NCI-H128 (cell line): ENCODE measurements around the gene CALY.
"Not testable (repeated sequence)": the region's sequence is repeated elsewhere in the genome, so short reads cannot be mapped to it uniquely, and the experiment has no call there.

Source experiments
- DNase-seq: peaks from one replicate; lab custom pipeline; 2025; ENCODE audit not compliant: unreplicated experiment; lab: John Stamatoyannopoulos, UW

Gene CALY

GRCh38 chr10:133336577-133337369 is at the start of gene CALY:
Gene CALY (minus strand): TSS chr10:133336896. CDS start chr10:133328989, 7,907 bp downstream.
- no peak for DNase-seq

- DNase-seq: no peak
Observed at GRCh38 chr10:133385214-133385613, 48.5 kb upstream of the CALY start.

- no peak for DNase-seq
Observed at GRCh38 chr10:133384071-133384470, 47.4 kb upstream of the CALY start.

GRCh38 chr10:133383551-133383950 is 46.9 kb upstream of the CALY start:
- no peak for DNase-seq

- no peak for DNase-seq
Observed at GRCh38 chr10:133381036-133381435, 44.3 kb upstream of the CALY start.

GRCh38 chr10:133379801-133380666 is 43.3 kb upstream of the CALY start:
- DNase-seq: no peak

GRCh38 chr10:133379152-133379800 is 42.6 kb upstream of the CALY start, which contains the start of gene PAOX:
Gene PAOX (plus strand): TSS chr10:133379262. CDS start chr10:133379317, 55 bp downstream.
- DNase-seq: no peak

- no peak for DNase-seq
Observed at GRCh38 chr10:133378251-133379096, 41.8 kb upstream of the CALY start.

- DNase-seq: no peak
Observed at GRCh38 chr10:133377818-133378250, 41.1 kb upstream of the CALY start.

- no peak for DNase-seq
Observed at GRCh38 chr10:133377025-133377817, 40.5 kb upstream of the CALY start.

- not testable (repeated sequence) for DNase-seq
Observed at GRCh38 chr10:133376183-133376582, 39.5 kb upstream of the CALY start.

- DNase-seq: no peak
Observed at GRCh38 chr10:133375357-133376115, 38.8 kb upstream of the CALY start.

GRCh38 chr10:133373174-133374090 is 36.7 kb upstream of the CALY start, which contains the start of gene ECHS1:
Gene ECHS1 (minus strand): TSS chr10:133373354. CDS start chr10:133373333, 21 bp downstream.
- peak; percentile 70 for DNase-seq

GRCh38 chr10:133372507-133372906 is 35.8 kb upstream of the CALY start:
- no peak for DNase-seq

- DNase-seq: no peak
Observed at GRCh38 chr10:133370030-133370786, 33.5 kb upstream of the CALY start.

- DNase-seq: no peak
Observed at GRCh38 chr10:133368153-133368552, 31.5 kb upstream of the CALY start.

GRCh38 chr10:133367461-133367860 is 30.8 kb upstream of the CALY start:
- DNase-seq: not testable (repeated sequence)
